ENCODE results near the gene FAM114A2.

- no peak for TF ChIP-seq CTCF (IDR thresholded peaks at IDR 0.05)
- no peak for TF ChIP-seq CHD2 (IDR thresholded peaks at IDR 0.05; ENCODE audit: low read length, partially characterized antibody)
- TF ChIP-seq RAD21 (IDR thresholded peaks at IDR 0.05; ENCODE audit: low read length), result no peak
- no peak for TF ChIP-seq MEF2A (IDR thresholded peaks at IDR 0.05; ENCODE audit: borderline replicate concordance, low read depth)
- no peak for TF ChIP-seq GABPA (IDR thresholded peaks at IDR 0.05; ENCODE audit: low read depth)
- TF ChIP-seq MAX (IDR thresholded peaks at IDR 0.05; ENCODE audit: low read depth), result no peak
Observed at GRCh38 chr5:154060606-154061005, 21.9 kb upstream of the FAM114A2 start.

Data from SK-N-SH (cell line).